Eye (tissue), 1 donor: ENCODE data around the gene C19orf67.

Source experiments
- DNase-seq: peaks from one replicate; pipeline ENCODE4 v3.0.0-alpha.2; 2015

Gene C19orf67

DNA sequence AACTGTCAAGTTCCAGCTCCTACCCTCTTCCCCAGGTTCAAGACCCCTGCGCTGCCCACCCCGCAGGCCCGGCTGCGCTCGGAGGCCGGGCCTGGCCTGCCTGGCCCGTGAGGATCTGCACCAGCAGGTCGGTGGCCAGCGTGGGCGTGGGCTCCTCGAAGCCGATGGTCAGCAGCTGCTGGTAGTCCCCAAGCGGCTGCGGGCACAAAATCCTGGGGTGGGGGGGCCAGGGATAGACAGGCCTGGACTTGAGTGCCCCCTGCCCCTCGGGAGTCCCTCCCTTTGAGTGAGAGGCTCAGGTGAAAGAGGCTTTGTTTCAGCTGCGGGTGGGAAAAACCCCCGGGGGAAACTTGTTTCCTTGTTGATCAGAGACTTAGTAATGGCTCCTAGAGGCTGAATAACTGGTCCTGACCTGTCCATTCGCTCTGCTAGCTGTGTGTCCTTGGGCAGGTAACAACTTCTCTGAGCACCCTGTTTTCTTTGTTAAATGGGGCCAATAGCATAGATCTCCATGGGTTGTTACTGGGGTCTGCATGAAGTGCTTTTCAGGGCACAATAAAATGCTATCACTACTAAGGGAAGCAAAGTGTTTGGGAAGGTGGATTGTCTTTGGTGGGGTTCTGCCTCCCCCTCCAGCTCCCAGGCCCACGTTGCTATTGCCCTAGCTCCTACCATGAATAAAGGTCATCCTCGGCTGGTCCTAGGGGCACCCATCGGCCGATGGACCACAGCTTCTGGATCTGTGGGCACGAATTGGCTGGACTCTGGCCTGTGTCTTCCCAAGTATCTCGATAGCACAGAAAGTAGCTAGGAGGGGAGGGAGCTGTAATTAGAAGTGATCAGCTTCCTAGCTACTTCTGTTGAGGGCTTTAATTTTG, 3.5 kb downstream of the C19orf67 start:
- no peak for DNase-seq

DNA sequence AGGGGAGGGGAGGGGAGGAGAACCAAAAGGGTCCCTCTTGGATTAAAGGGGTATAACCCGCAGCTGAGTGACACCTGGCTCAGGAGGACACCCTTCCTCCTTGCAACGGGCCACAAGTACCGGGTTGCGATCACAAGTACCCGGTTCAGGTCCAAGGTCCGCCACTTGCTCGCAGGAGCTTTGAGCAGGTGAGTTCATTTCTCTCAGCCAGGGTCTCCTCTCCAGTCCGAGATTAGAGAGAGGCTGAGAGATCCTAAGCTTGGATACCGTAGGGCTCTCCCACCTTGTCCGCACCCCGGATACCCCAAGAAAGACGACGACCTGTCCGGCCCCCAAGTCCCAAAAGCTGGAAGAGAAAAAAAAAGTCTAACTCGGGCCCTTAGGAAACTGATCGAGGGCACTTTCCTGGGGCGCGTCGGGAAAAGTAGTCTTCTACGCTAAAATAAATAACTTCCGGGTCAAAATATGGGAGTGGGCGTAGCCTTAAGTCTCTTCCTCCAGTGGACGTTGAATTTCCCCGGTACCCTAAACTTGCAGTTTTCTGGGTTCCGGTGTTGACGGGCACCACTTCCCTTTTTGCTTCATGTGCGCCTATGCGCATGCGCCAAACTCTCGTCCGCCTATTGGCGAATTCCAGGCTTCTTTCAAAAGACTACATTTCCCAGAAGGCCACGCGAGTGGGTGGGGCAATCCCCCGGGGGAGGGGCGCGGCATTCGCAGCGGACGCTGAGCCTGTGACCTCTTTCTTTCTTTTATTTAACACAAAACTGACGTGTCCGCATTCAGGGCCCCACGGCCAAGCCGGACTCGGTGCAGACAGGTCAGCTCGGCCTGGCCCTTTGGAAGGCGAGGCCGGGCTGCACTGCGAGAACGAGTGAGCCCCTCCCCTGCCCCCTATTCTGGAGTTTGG, 4.4 kb downstream of the C19orf67 start:
- peak; percentile 100 for DNase-seq

DNA sequence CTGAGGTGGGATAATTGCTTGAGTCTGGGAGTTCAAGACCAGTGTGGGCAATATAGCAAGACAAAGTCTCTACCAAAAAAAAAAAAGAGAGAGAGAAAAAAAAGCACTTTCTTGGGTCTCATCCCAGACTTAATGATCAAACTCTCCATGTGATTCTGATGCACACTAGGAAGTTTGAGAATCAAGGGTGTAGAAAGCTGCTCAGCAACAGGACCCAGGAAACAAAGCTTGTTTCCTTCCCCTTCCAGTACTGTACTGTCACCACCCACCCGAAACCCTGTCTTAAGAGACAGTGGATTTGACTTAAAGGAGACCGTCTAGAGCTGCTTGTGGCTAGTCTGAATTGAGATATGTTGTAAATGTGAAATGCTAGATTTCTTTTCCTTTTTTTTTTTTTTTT, 7.2 kb downstream of the C19orf67 start:
- no peak for DNase-seq

DNA sequence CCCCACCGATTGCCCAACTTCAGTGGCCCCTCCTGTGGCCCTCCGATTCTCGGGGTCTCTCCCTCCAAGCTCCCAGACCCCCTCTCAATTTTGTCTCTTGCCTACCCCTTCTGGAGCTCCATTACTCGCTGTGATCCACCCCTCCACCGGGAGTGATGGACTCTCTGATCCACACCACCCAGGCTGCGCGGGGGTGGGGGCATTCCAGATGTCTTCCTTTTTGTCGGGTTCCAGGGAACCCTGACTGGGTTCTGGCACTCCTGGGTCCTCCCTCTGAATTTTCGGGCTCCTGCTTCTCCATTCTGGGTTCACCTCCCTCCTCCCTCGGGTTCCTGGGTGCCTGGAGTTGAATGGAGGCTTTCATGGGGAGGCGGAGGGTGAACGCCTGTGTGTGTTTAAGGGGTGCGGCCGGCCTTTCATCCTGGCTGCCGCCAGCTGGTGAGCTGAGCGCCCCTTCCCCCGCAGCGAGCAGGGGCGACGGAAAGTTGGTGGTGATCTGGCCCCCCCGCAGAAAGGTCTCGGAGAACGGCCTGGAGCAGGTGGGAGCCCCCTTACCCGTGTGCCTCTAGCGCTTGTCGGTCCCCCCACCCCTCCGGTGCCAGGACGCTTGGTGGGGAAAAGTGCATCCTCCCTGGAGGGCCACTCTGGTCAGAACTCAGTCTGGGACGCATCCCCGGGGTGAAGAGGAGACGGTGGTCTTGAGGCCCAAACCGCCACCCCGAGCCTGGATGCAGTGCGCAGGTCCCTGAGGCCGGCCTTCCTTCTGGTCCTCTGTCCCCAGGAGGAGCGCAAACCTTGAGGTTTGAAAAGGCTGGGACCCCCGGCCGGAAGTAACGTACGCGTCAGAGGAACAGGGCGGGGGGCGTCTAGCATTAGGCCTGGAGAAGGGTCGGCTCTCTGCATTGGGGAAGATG, 11.4 kb downstream of the C19orf67 start:
- DNase-seq = peak; percentile 72

DNA sequence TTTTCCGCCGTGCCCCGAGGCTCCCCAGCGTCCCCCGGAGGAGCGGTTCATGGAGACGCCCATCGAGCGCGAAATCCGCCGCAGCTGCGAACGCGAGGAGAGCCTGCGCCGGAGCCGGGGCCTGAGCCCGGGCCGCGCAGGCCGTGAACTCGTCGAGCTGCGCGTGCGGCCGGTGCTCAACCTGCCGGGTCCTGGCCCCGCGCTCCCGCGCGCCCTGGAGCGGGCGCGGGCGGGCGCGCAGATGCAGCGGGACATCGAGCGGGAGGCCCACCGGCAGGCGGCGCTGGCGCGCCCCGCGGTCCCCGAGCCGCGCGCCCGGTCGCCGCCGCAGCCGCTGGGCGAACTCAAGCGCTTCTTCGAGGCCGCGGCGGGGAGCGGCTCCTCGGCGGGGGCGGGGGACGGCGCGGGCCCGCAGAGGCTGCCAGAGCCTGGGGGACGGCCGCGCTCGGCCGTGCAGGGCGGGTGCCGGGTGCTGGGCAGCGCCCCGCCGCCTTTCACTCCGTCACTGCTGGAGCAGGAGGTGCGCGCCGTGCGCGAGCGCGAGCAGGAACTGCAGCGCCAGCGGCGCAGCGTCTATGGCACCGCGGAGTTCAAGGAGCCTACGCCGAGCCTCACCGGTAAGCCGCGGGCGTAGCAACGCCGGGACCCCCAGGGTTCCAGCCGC, 12.2 kb downstream of the C19orf67 start:
- peak; percentile 86 for DNase-seq

DNA sequence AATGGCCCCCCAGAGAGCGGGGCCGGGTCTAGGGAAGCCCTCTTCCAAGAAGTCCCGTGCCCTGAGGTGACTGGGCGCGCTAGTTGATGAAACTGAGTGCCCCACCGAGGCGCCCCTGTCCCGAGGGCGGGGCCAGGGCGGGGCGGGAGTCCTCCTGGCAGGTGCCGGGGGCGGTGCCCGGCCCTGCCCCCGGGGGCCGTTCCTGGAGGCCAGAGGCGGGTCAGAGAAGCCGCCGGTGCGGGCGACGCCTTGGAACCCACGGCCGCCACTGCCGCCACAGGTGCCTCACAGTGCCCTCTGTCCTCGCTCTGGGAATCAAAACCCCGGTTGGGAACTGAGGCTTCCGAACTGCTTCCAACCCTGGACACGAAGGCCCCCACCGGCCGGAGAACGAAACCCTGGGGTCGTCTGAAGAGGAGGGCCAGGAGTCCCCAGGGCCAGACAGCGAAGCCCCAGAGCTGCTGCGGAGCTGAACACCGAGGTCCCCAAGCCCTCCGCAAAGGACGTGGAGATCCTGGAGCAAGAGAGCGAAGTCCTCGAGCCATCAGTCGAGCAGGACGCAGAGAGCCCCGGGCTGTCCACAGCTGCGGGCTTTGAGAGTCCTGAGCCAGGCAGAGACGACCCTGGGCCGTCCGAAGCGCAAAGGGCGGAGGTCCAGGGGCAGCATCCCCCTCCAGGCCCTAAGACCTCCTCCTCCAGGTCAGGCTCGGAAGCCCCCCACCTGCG, 12.9 kb downstream of the C19orf67 start, which contains the start of gene MISP3:
Gene MISP3, plus strand, starts transcription at position 252 of the 726 bp plus-strand sequence. CDS start 524 bp downstream, outside the sequence.
- DNase-seq = peak; percentile 72

DNA sequence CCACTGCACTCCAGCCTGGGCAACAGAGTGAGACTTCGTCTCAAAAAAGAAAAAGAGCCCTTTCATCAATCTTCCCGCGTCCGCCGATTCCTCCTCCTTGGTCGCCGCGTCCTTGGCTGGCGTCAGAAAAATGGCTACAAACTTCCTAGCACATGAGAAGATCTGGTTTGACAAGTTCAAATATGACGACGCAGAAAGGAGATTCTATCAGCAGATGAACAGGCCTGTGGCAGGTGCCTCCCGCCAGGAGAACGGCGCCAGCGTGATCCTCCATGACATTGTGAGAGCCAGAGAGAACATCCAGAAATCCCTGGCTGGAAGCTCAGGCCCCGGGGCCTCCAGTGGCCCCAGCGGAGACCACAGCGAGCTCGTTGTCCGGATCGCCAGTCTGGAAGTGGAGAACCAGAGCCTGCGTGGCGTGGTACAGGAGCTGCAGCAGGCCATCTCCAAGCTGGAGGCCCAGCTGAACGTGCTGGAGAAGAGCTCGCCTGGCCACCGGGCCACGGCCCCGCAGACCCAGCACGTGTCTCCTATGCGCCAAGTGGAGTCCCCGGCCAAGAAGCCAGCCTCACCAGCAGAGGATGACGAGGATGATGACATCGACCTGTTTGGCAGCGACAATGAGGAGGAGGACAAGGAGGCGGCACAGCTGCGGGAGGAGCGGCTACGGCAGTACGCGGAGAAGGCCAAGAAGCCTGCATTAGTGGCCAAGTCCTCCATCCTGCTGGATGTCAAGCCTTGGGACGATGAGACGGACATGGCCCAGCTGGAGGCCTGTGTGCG, 15.1 kb downstream of the C19orf67 start:
- DNase-seq = no peak

DNA sequence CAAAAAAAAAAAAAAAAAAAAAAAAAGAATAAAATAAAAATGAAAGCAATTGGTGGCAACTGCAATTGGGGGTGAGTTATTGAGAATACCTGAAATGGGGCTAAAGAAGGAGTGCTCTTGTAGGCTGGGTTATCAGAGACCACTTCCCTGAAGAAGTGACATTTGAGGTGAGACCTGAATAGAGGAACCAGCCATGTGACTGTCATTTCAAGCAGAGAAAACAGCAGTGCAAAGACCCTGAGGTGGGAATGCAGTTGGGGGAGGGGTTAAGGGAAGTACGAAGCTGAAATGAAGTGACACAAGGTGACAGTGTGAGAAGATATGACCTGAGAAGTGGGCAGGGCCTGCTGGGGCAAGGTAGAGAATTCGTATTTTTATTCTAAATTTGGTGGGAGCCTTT, 19.4 kb downstream of the C19orf67 start:
- DNase-seq = no peak

DNA sequence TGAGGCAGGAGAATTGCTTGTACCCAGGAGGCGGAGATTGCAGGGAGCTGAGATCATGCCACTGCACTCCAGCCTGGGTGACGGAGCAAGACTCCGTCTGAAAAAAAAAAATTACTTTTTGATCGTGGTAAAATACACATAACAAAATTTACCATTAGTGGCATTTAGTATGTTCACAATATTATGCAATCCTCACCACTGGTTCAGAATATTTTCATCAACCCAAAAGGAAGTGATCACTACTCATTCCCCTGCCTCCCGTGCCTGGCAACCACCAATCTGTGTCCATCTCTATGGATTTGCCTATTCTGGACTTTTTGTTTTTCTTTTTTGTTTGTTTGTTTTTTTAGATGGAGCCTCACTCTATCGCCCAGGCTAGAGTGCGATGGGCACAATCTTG, 22.5 kb downstream of the C19orf67 start:
- DNase-seq = no peak

DNA sequence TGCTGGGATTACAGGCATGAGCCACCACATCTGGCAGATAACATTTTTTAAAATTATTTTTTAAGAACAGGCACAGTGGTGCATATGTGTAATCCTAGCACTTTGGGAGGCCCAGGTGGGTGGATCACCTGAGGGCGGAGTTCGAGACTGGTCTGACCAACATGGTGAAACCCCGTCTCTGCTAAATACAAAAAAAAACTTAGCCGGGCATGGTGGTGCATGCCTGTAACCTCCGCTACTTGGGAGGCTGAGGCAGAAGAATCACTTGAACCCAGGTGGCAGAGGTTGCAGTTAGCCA, 23.1 kb downstream of the C19orf67 start:
- no peak for DNase-seq

DNA sequence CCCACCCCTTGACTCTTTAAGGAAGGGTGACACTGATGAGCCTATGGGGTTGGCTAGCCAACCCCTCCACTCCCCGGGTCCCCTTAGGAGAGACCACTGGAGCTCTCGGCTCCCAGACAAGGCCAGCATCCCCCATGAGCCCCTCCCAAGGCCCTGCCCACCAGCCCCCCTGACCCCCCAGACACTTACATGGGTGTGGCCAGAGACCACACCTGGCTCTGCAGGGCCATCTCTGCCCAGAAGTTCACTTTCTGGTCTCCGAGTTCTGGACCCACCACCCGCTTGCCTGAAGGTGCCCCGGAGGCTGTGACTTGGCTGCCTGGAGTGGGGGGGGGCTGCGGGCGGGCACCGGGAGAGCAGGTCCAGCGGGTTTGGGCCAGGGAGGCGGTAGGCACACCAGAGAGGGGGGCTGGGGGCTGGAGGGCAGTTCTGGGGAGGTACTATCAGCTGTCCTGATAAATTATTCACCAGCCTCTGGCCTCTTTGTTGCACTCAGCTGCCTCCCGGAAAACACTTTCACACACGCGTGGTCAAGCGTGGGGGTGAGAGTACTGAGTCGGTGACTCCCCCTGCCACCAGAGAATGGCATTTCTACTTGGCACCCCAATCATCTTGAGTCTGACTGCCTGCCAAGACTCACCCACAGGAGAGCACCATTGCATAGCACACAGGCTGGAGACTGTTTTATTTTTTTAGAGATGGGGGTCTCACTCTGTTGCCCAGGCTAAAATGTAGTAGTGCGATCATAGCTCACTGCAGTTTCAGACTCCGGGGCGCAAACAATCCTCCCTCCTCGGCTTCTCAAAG, 23.6 kb downstream of the C19orf67 start, which contains the start of gene PALM3:
Gene PALM3, minus strand, starts transcription at position 326 of the 807 bp plus-strand sequence. Its CDS starts 96 bp downstream, at position 230.
- DNase-seq = peak; percentile 36

DNA sequence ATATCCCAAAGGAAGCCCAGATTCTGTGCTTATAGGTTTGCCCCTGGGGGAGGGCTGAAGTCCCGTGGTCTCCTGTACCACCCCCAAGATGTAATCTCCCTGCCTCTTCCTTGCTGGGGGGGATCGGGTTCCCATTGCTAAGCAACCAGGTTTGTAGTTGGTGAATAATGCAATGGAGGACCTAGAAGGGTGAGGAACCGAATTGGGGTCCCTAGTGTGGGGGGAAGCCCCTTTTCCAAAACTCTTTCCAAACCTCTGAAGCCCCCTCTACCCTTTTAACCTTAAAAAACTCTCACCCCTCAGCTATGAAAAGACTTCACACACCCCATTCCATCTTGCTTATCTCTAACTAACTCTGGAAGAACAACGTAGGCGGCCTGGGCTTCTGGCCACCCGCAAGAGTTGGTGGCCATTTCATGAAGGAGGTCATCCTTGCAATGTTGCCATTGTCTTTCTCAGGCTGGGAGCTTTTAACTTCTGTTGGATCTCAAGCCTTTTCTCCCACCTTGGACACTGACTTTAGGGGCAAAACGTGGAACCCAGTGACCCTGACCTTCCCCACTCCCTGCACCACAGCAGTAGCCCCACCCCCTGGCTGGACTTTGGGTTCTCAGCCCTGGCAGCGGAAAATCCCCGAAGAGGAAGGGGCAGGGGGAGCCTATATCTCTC, 24.4 kb downstream of the C19orf67 start:
- no peak for DNase-seq

DNA sequence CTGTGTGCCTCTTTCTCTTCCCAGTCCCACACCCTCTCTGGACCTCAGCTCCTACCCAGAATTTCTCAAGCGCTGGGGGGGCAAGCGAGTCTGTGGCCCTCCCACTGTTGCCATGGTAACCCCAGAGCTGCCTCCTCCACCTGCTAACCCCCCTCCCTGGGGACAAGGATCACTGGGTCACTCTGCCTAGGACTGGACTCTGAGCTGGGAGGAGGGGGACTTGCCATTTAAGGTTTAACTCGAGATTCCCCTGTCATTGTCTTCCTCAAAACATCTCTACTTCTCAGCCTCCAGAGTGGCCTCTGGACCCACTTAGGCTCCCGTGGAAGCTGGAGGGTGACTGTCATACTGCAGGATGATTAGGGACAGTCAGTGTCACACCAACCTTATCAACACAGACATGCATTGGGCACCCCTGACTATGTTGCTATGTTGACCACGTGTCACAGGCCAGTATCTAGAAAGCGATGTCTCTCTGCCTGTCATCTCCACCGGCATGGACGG, 25.9 kb downstream of the C19orf67 start:
- no peak for DNase-seq

DNA sequence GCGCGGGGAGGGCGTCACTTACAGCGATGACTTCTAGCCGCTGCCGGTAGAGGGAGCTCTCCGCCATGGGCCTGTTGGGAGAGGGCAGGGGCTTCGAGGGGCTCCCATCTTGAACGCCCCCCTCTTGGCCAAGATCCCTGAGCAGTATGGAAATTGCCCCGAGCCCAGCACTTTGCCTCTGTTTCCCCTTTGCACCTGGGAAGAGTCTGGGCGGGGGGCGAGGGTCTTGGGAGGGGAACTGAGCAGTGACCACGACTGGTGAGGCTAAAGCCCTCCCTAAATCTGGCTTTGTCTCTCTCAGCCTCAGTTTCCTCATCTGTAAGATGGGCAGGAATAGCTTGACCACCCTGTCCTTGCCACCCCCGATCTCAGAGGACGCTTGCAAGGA, 26.5 kb downstream of the C19orf67 start:
- DNase-seq = no peak

DNA sequence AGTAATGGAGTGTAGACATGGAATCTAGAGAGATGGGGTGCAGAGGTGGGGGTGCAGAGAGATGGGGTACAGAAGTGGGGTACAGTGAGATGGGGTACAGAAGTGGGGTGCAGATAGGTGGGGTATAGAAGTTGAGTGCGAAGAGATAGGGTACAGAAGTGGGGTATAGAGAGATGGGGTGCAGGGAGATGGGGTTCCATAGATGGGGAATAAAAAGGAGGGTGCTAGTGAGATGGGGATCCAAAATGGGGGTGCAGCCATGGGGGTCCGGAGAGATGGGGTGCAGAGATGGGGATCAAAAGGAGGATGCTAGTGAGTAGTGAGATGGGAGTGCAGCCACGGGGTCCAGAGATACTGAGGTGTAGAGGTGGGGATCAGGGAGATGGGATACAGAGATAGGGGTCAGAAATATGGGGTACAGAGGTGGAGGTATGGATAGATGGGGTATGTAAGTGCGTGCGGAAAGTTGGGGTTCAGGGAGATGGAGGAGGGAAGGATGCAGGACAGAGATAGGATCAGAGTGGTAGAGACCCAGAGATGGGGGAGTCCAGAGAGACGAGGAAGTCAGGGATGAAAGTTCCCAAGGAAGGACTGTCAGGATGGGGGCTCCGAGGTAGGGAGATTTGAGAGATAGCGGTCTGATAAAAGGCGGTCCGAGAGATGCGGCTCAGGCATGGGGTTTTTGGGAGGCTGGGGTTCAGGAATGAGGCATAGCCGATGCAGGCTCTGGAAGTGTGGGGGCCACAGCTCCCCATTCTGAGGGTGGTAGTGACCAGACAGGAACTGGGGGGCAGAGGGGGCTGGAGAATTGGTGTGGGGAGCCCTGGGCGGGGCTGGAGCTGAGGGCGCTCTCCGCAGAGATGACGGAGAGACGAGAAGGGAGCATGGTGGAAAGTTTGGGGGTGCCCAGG, 27.1 kb downstream of the C19orf67 start:
- no peak for DNase-seq

DNA sequence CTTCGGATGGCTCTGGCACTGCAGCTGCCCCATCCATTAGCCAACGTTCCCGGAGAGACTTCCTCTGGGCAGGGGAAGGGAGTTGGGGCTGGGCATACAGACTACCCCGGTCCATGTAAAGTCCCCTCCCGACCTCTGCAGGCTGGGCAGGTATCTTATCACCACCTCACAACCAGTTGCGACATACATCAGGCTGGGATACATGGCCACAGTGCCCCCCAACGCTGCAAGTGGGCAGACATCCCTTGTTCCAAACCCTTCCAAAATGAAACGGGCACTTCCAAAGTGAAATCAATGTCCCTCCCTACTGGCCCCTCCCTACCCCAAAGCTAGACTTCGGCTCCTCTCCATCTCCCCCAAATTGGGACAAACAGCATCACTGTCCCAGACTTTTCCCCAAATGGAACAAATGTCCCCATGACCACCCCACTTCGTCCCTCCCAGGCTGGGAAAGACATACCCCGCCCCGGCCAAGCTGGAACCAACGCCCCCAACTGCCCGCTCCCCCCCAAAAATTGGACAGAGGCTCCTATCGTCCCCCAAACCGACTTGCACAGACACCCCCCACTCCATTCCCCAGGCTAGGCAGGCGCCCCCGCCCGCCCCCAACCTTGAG, 28.7 kb downstream of the C19orf67 start:
- peak; percentile 24 for DNase-seq

DNA sequence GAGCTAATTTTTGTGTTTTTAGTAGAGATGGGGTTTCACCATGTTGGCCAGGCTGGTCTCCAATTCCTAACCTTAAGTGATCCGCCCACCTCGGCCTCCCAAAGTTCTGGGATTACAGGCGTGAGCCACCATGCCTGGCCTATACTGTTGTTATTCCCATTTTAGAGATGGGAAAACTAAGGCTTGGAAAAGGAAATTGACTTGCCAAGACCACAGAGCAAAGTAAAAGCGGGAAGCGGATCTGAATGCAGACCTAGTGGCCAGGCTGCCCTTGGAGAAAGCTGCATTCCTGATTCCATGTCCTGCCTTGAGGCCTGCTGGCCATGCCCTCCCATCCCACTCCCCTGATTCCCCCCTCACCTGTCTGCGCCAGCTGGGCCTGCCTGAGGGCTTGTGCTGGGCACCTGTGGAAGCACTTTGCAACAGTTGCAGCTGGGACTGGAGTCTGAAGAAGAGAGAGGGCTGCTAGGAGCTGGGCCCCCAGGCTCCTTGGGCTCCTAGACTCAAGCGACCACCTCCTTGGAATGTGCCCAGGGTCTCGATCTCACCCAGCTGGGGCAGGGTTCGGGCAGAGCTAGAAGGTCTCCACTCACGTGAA, 29.4 kb downstream of the C19orf67 start:
- no peak for DNase-seq
